ES-I3 (cell line): ENCODE results near the gene DNAJB1.
"Not testable (repeated sequence)": the region's sequence is repeated elsewhere in the genome, so short reads cannot be mapped to it uniquely, and the experiment has no call there.

Experiments
- H3K36me3 ChIP-seq: 2 replicates; pipeline ENCODE4 v1.6.1; 2013; ENCODE audit warnings: mild to moderate bottlenecking, low read length, control low read depth, moderate library complexity; ENCODE audit not compliant: insufficient read depth
- H3K4me1 ChIP-seq: 2 replicates; pipeline ENCODE4 v1.6.1; 2013; ENCODE audit warnings: mild to moderate bottlenecking, control low read depth, low read length; ENCODE audit not compliant: insufficient read depth
- H3K9ac ChIP-seq: 2 replicates; pipeline ENCODE4 v1.6.1; 2013; ENCODE audit warnings: low read depth, mild to moderate bottlenecking, low read length, moderate library complexity
- H3K9me3 ChIP-seq: 2 replicates; pipeline ENCODE4 v1.6.1; 2013; ENCODE audit warnings: mild to moderate bottlenecking, low read length, moderate library complexity; ENCODE audit not compliant: control insufficient read depth, insufficient read depth

The DNAJB1 gene

GRCh38 chr19:14517840-14518505, at the start of gene DNAJB1:
Gene DNAJB1, minus strand, starts transcription at chr19:14518397. Its CDS starts 48 bp downstream, at chr19:14518349.
- Histone ChIP-seq H3K4me1 (peaks cover 7% of the 10 kb centered on the region), H3K36me3 (peaks cover 13% of the 10 kb centered on the region; the same call in 1 of the 2 replicates), H3K9me3 (no peaks in the 10 kb centered on the region), H3K9ac (peak within 1 kb of the TSS; percentile 99)

- H3K4me1 ChIP-seq = peaks cover 18% of the 10 kb centered on the region; the same call in 1 of the 2 replicates
- H3K36me3 ChIP-seq = no peaks in the 10 kb centered on the region
- H3K9me3 ChIP-seq = no peaks in the 10 kb centered on the region
- H3K9ac ChIP-seq = no peak overlapping the region
Measured at GRCh38 chr19:14567079-14567478, 48.9 kb upstream of the DNAJB1 start.

- Histone ChIP-seq H3K9me3 (no peaks in the 10 kb centered on the region), H3K9ac (no peak overlapping the region), H3K4me1 (peaks cover 22% of the 10 kb centered on the region), H3K36me3 (no peaks in the 10 kb centered on the region)
Measured at GRCh38 chr19:14566712-14567077, 48.5 kb upstream of the DNAJB1 start.

GRCh38 chr19:14565765-14566711, 47.8 kb upstream of the DNAJB1 start:
- Histone ChIP-seq H3K4me1 (peaks cover 29% of the 10 kb centered on the region), H3K36me3 (no peaks in the 10 kb centered on the region), H3K9me3 (no peaks in the 10 kb centered on the region), H3K9ac (no peak overlapping the region)

GRCh38 chr19:14565298-14565679, 47.1 kb upstream of the DNAJB1 start:
- H3K9ac ChIP-seq = peak overlapping the region; percentile 15; the same call in 1 of the 2 replicates
- H3K9me3 ChIP-seq = no peaks in the 10 kb centered on the region
- H3K36me3 ChIP-seq = no peaks in the 10 kb centered on the region
- H3K4me1 ChIP-seq = peaks cover 36% of the 10 kb centered on the region

GRCh38 chr19:14564652-14565297, 46.6 kb upstream of the DNAJB1 start:
- not testable (repeated sequence) for H3K36me3 ChIP-seq, H3K9me3 ChIP-seq
- H3K9ac ChIP-seq = peak overlapping the region; percentile 15; the same call in 1 of the 2 replicates
- peaks cover 41% of the 10 kb centered on the region for H3K4me1 ChIP-seq

GRCh38 chr19:14563989-14564651, 45.9 kb upstream of the DNAJB1 start:
- Histone ChIP-seq H3K9ac (no peak overlapping the region; the same call in 1 of the 2 replicates), H3K4me1 (peaks cover 45% of the 10 kb centered on the region), H3K36me3 (no peaks in the 10 kb centered on the region), H3K9me3 (no peaks in the 10 kb centered on the region)

- H3K9ac ChIP-seq = no peak overlapping the region; the same call in 1 of the 2 replicates
- H3K4me1 ChIP-seq = peaks cover 51% of the 10 kb centered on the region
Measured at GRCh38 chr19:14563590-14563926, 45.4 kb upstream of the DNAJB1 start.

GRCh38 chr19:14562660-14563589, 44.7 kb upstream of the DNAJB1 start:
- Histone ChIP-seq H3K4me1 (peaks cover 56% of the 10 kb centered on the region), H3K9me3 (no peaks in the 10 kb centered on the region), H3K9ac (no peak overlapping the region), H3K36me3 (no peaks in the 10 kb centered on the region)

More at GRCh38 chr19:14563590-14563926, 45.4 kb upstream of the DNAJB1 start:
- Histone ChIP-seq H3K9me3 (no peaks in the 10 kb centered on the region), H3K36me3 (no peaks in the 10 kb centered on the region)

GRCh38 chr19:14561847-14562351, 43.7 kb upstream of the DNAJB1 start:
- H3K9me3 ChIP-seq = no peaks in the 10 kb centered on the region
- H3K9ac ChIP-seq = no peak overlapping the region
- no peaks in the 10 kb centered on the region for H3K36me3 ChIP-seq
- H3K4me1 ChIP-seq = peaks cover 56% of the 10 kb centered on the region

GRCh38 chr19:14561249-14561648, 43.1 kb upstream of the DNAJB1 start:
- H3K36me3 ChIP-seq = no peaks in the 10 kb centered on the region

GRCh38 chr19:14560776-14561108, 42.5 kb upstream of the DNAJB1 start:
- no peaks in the 10 kb centered on the region for H3K36me3 ChIP-seq
- no peak overlapping the region for H3K9ac ChIP-seq
- H3K4me1 ChIP-seq = peaks cover 56% of the 10 kb centered on the region
- no peaks in the 10 kb centered on the region for H3K9me3 ChIP-seq

More at GRCh38 chr19:14561249-14561648, 43.1 kb upstream of the DNAJB1 start:
- Histone ChIP-seq H3K9ac (no peak overlapping the region), H3K4me1 (peaks cover 56% of the 10 kb centered on the region), H3K9me3 (no peaks in the 10 kb centered on the region)
